Astrocyte of the spinal cord (primary cell): ENCODE measurements around the gene ZBTB11.

ENCODE experiments used
- DNase-seq: peaks from one replicate; pipeline ENCODE4 v3.0.0; 2011; ENCODE audit warnings: low read depth, low spot score
- H3K4me3 ChIP-seq: 2 replicates; pipeline ENCODE4 v1.5.1; 2011; ENCODE audit warnings: low read depth, mild to moderate bottlenecking, low read length, moderate library complexity
- in situ Hi-C: cut with HindIII; loops from 2 replicates; pipeline ENCODE4 v1.10.0; 2017; ENCODE audit warnings: low sequenced_read_pairs
- TF ChIP-seq, protein P1 (sequence below): IDR thresholded peaks from 2 replicates; pipeline ENCODE4 v1.5.1; 2012; ENCODE audit warnings: low read depth, mild to moderate bottlenecking, low read length, inconsistent platforms

Gene ZBTB11

DNA sequence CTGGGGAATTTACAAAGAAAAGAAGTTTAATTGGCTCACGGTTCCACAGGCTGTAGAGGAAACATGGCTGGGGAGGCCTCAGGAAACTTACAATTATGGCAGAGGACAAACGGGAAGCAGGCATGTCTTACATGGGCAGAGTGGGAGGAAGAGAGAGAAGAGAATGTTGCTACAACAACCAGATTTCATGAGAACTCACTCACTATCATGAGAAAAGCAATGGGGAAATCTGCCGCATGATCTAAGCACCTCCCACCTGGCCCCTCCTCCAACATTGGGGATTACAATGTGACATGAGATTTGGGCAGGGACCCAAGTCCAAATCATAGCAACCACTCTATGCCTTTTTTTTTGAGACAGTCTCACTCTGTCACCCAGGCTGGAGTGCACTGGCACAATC lies 74.2 kb downstream of the ZBTB11 start:
- H3K4me3 ChIP-seq: no peak overlapping the region
- DNase-seq: no peak
- TF ChIP-seq, protein P1, sequence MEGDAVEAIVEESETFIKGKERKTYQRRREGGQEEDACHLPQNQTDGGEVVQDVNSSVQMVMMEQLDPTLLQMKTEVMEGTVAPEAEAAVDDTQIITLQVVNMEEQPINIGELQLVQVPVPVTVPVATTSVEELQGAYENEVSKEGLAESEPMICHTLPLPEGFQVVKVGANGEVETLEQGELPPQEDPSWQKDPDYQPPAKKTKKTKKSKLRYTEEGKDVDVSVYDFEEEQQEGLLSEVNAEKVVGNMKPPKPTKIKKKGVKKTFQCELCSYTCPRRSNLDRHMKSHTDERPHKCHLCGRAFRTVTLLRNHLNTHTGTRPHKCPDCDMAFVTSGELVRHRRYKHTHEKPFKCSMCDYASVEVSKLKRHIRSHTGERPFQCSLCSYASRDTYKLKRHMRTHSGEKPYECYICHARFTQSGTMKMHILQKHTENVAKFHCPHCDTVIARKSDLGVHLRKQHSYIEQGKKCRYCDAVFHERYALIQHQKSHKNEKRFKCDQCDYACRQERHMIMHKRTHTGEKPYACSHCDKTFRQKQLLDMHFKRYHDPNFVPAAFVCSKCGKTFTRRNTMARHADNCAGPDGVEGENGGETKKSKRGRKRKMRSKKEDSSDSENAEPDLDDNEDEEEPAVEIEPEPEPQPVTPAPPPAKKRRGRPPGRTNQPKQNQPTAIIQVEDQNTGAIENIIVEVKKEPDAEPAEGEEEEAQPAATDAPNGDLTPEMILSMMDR: no peak
- in situ Hi-C loops: no loop called here
